GM12878 (cell line): ENCODE results near the gene GRM6. TPM values are rescaled to one million over a fixed set of nuclear protein-coding genes. Genes with fewer than 3 reads are reported as not detected.

Source experiments
- ATAC-seq: fragments of 200-7000 bp; cut with Tn5 transposase; 3 replicates; pipeline ENCODE4 v1.9.1; 2020; ENCODE audit warnings: mild to moderate bottlenecking, moderate library complexity
- BruUV-seq: library from RNA; stranded (reverse); fragments of 400-500 nt; replicated peaks from 2 replicates; lab custom pipeline; 2021; lab: Mats Ljungman, UMichigan
- CTCF ChIA-PET: fragments of 300-600 bp; sonication (Branson Sonifier 250); formaldehyde crosslinking; extraction: SDS; loops from one replicate; lab custom pipeline; 2021; ENCODE audit warnings: inconsistent platforms; lab: Yijun Ruan, JAX
- POLR2A ChIA-PET: fragments of 350-600 bp; formaldehyde crosslinking; extraction: SDS; loops from one replicate; lab custom pipeline; 2021; ENCODE audit warnings: inconsistent platforms; lab: Charles Lee
- RAD21 ChIA-PET: fragments of 300-600 bp; sonication (Branson Sonifier 250); formaldehyde crosslinking; loops from one replicate; lab custom pipeline; 2023; ENCODE audit warnings: antibody characterized with exemption; ENCODE audit not compliant: unreplicated experiment; lab: Charles Lee
- SMC1A ChIA-PET: fragments of 300-600 bp; sonication (Branson Sonifier 250); formaldehyde crosslinking; loops from one replicate; lab custom pipeline; 2023; ENCODE audit not compliant: unreplicated experiment, uncharacterized antibody; lab: Charles Lee
- DNase-seq: peaks from one replicate; pipeline ENCODE4 v3.0.0-alpha.2; 2011; ENCODE audit warnings: low read depth, low spot score
- FAIRE-seq: peaks from 3 replicates; lab custom pipeline; 2011; peaks lifted over from hg19 to GRCh38; lab: Jason Lieb, UNC
- H2AFZ ChIP-seq: 2 replicates; pipeline ENCODE4 v1.6.0; 2011; ENCODE audit warnings: low read depth, low read length, control low read depth; ENCODE audit not compliant: control insufficient read depth
- H3K27ac ChIP-seq: 2 replicates; pipeline ENCODE4 v1.5.1; 2011; ENCODE audit warnings: control low read depth; ENCODE audit not compliant: control insufficient read depth, insufficient read depth
- H3K27me3 ChIP-seq, 2 experiments: replicated peaks in 1 of 2; 2 replicates each; pipeline versions ENCODE4 v1.6.0 to v1.6.1; 2011; ENCODE audit warnings: low read length in 1 of 2; ENCODE audit not compliant: control insufficient read depth in 2 of 2, insufficient read depth in 2 of 2
- H3K36me3 ChIP-seq, 2 experiments: 2 replicates each; pipeline ENCODE4 v1.5.1; 2011; ENCODE audit warnings: low read length in 1 of 2; ENCODE audit not compliant: control insufficient read depth in 2 of 2, insufficient read depth in 2 of 2
- H3K4me1 ChIP-seq: 2 replicates; pipeline ENCODE4 v1.6.1; 2011; ENCODE audit warnings: mild to moderate bottlenecking, low read length, moderate library complexity, mixed read lengths; ENCODE audit not compliant: control insufficient read depth, insufficient read depth
- H3K4me2 ChIP-seq: 2 replicates; pipeline ENCODE4 v1.6.0; 2011; ENCODE audit warnings: control low read depth; ENCODE audit not compliant: control insufficient read depth, insufficient read depth
- H3K4me3 ChIP-seq: fragments of 200-600 bp; sonication (generic); 2 replicates; pipeline ENCODE4 v1.5.1; 2016
- H3K79me2 ChIP-seq: 2 replicates; pipeline ENCODE4 v1.6.0; 2011; ENCODE audit warnings: low read length; ENCODE audit not compliant: control insufficient read depth, insufficient read depth
- H3K9ac ChIP-seq: 2 replicates; pipeline ENCODE4 v1.8.0; 2011; ENCODE audit warnings: low read length, control low read depth, mixed read lengths; ENCODE audit not compliant: control insufficient read depth, insufficient read depth
- H3K9me3 ChIP-seq: replicated peaks from 3 replicates; pipeline ENCODE4 v1.5.1; 2011; ENCODE audit warnings: mild to moderate bottlenecking, low read length; ENCODE audit not compliant: control insufficient read depth, insufficient read depth
- H4K20me1 ChIP-seq: 2 replicates; pipeline ENCODE4 v1.6.0; 2011; ENCODE audit not compliant: control insufficient read depth, insufficient read depth
- ATF3 ChIP-seq: IDR thresholded peaks from 2 replicates; pipeline ENCODE4 v1.6.1; 2011; ENCODE audit warnings: low read depth, mild to moderate bottlenecking, low read length, moderate library complexity, borderline replicate concordance; ENCODE audit errors: extremely low read depth
- CEBPB ChIP-seq, 2 experiments: fragments of 150-350 bp in 1 of 2; IDR thresholded peaks; 2 replicates each; pipeline ENCODE4 v1.6.1; 2012 to 2014; ENCODE audit warnings: low read depth in 2 of 2, low read length in 2 of 2, borderline replicate concordance in 1 of 2, inconsistent platforms in 1 of 2
- CHD1 ChIP-seq: IDR thresholded peaks from 2 replicates; pipeline ENCODE4 v1.6.1; 2012; ENCODE audit warnings: low read depth, low read length, improper control_type of control experiment
- CHD4 ChIP-seq: fragments of 200-600 bp; sonication (generic); IDR thresholded peaks from 2 replicates; pipeline ENCODE4 v1.6.1; 2016; ENCODE audit warnings: mild to moderate bottlenecking
- ELK1 ChIP-seq: IDR thresholded peaks from 2 replicates; pipeline ENCODE4 v1.6.1; 2012; ENCODE audit warnings: low read depth, low read length, improper control_type of control experiment
- ESRRA ChIP-seq: IDR thresholded peaks from 2 replicates; pipeline ENCODE4 v1.6.1; 2012; ENCODE audit warnings: mild to moderate bottlenecking, low read length, improper control_type of control experiment
- EZH2 ChIP-seq: IDR thresholded peaks from 2 replicates; pipeline ENCODE4 v1.6.1; 2012; ENCODE audit warnings: low read depth, mild to moderate bottlenecking, control low read depth, inconsistent platforms, low read length, borderline replicate concordance; ENCODE audit not compliant: control insufficient read depth
- FOS ChIP-seq: IDR thresholded peaks from 3 replicates; pipeline ENCODE4 v1.6.1; 2011; ENCODE audit warnings: borderline replicate concordance; ENCODE audit not compliant: insufficient read length; ENCODE audit errors: extremely low read depth
- KLF5 ChIP-seq: fragments of 450-650 bp; IDR thresholded peaks from 2 replicates; pipeline ENCODE4 v1.6.1; 2014; ENCODE audit warnings: mild to moderate bottlenecking; ENCODE audit not compliant: partially characterized antibody
- MAX ChIP-seq: IDR thresholded peaks from 2 replicates; pipeline ENCODE4 v1.6.1; 2012; ENCODE audit warnings: low read depth, low read length, improper control_type of control experiment
- MTA2 ChIP-seq: fragments of 450-650 bp; IDR thresholded peaks from 2 replicates; pipeline ENCODE4 v1.6.1; 2016; ENCODE audit warnings: low read depth, mild to moderate bottlenecking, moderate library complexity
- NFYA ChIP-seq: IDR thresholded peaks from 2 replicates; pipeline ENCODE4 v1.6.1; 2011; ENCODE audit warnings: low read depth, mild to moderate bottlenecking, low read length, improper control_type of control experiment, borderline replicate concordance
- PML ChIP-seq: IDR thresholded peaks from 2 replicates; pipeline ENCODE4 v1.6.1; 2012; ENCODE audit warnings: low read length, inconsistent platforms
- POLR2AphosphoS2 ChIP-seq: IDR thresholded peaks from 2 replicates; pipeline ENCODE4 v1.6.1; 2011; ENCODE audit warnings: low read depth, mild to moderate bottlenecking, low read length, improper control_type of control experiment, moderate library complexity
- POU2F2 ChIP-seq: IDR thresholded peaks from 3 replicates; pipeline ENCODE4 v1.6.1; 2011; ENCODE audit warnings: low read depth, mild to moderate bottlenecking, low read length, borderline replicate concordance
- RBBP5 ChIP-seq: fragments of 200-600 bp; sonication (generic); conservative IDR thresholded peaks from 2 replicates; pipeline ENCODE4 v1.6.1; 2016
- RELA ChIP-seq: fragments of 450-650 bp; IDR thresholded peaks from 2 replicates; pipeline ENCODE4 v1.8.0; 2014; ENCODE audit warnings: borderline replicate concordance; ENCODE audit not compliant: partially characterized antibody
- SPI1 ChIP-seq: IDR thresholded peaks from 2 replicates; pipeline ENCODE4 v1.6.1; 2011; ENCODE audit warnings: low read depth, mild to moderate bottlenecking, low read length, moderate library complexity, borderline replicate concordance; ENCODE audit not compliant: insufficient read depth
- YBX1 ChIP-seq: fragments of 450-650 bp; IDR thresholded peaks from 2 replicates; pipeline ENCODE4 v1.6.1; 2016; ENCODE audit warnings: antibody characterized with exemption
- ZNF592 ChIP-seq: fragments of 450-650 bp; IDR thresholded peaks from 2 replicates; pipeline ENCODE4 v1.6.1; 2017; ENCODE audit warnings: mild to moderate bottlenecking, moderate library complexity
- WGBS: methylation state at CpG from one replicate; pipeline ENCODE4 v1.1.6; 2016; ENCODE audit warnings: low lambda C conversion rate; ENCODE audit not compliant: insufficient replicate concordance, insufficient coverage; ENCODE audit errors: missing lambda C conversion rate; 5-methylcytosine and 5-hydroxymethylcytosine counted together
- in situ Hi-C: fragments of 300-500 bp; cut with MboI; formaldehyde crosslinking; loops from 9 replicates; pipeline ENCODE4 v1.14.3; 2018; ENCODE audit warnings: mixed read lengths
- intact Hi-C: fragments of 100-400 bp; cut with micrococcal nuclease; formaldehyde crosslinking; loops from one replicate; pipeline ENCODE4 v1.14.2; 2022; ENCODE audit not compliant: unreplicated experiment
- polyA plus RNA-seq, 11 experiments: library from polyadenylated mRNA; depleted of rRNA in 4 of 11; unstranded in 6 of 11; stranded (reverse) in 5 of 11; fragments of >200 nt; fragmentation: Nextera tagmentation in 4 of 11; fragmentation: Illumina TruSeq in 1 of 11; extraction: Ambion mirVana in 4 of 11; extraction: Trizol in 1 of 11; gene quantifications; 1 replicate in 1 of 11; 2 replicates in 10 of 11; pipeline versions ENCODE4 v1.2.1 to v1.2.3, GENCODE V29; 2011 to 2016; ENCODE audit warnings: inconsistent platforms in 2 of 11, missing spikeins in 2 of 11, low read depth in 1 of 11
- total RNA-seq, 4 experiments: library from RNA; depleted of rRNA in 3 of 4; stranded (reverse); fragments of >200 nt in 3 of 4; fragmentation: Illumina TruSeq in 1 of 4; extraction: Trizol in 1 of 4; gene quantifications; 2 replicates each; pipeline versions ENCODE4 v1.2.1 to v1.2.3, GENCODE V29; 2013 to 2021

Gene GRM6
- total and polyA plus RNA-seq, 10 of the 15 experiments (the other 5 are each of a cell fraction or from before 2014, with no cell fraction given): not detected

GRCh38 chr5:178997191-178997590, 2.1 kb upstream of the GRM6 start (continued):
- TF ChIP-seq MAX (no peak), MTA2 (no peak), FOS (no peak), POU2F2 (no peak), ATF3 (no peak), NFYA (no peak), RELA (no peak), CHD1 (no peak), CEBPB (IDR thresholded peaks at IDR 0.05; ENCODE audit: borderline replicate concordance in 1 of 2, low read depth in 2 of 2, low read length in 2 of 2) (no peak)

GRCh38 chr5:178996156-178996555, 1.0 kb upstream of the GRM6 start:
- ChIA-PET RAD21 (no interaction called here), POLR2A (no interaction called here), SMC1A (no interaction called here), CTCF (no interaction called here)
- H3K4me2 ChIP-seq: no peak overlapping the region
- no peaks in the 10 kb centered on the region for H3K79me2 ChIP-seq
- FAIRE-seq: no peak
- H3K4me3 ChIP-seq: no peak overlapping the region
- in situ Hi-C loops: no loop called here
- WGBS: 9% methylated on average over 9 of the region's 11 CpGs
- ATAC-seq: no peak
- no TSS peak for BruUV-seq
- intact Hi-C loops: no loop called here
- H3K36me3 ChIP-seq: no peaks in the 10 kb centered on the region
- DNase-seq: no peak
- no peak overlapping the region for H3K9ac ChIP-seq
- no peaks in the 10 kb centered on the region; the same call in 2 of the 3 replicates for H3K9me3 ChIP-seq
- no peak overlapping the region for H2AFZ ChIP-seq
- no peaks in the 10 kb centered on the region for H4K20me1 ChIP-seq
- no peaks in the 10 kb centered on the region for H3K27me3 ChIP-seq
- H3K4me1 ChIP-seq: no peaks in the 10 kb centered on the region
- no peak overlapping the region for H3K27ac ChIP-seq
- TF ChIP-seq RBBP5: no peak
- TF ChIP-seq ESRRA: no peak
- no peak for TF ChIP-seq ZNF592
- TF ChIP-seq POLR2AphosphoS2: no peak
- TF ChIP-seq EZH2: no peak
- no peak for TF ChIP-seq CHD4
- no peak for TF ChIP-seq SPI1
- TF ChIP-seq YBX1: no peak
- TF ChIP-seq KLF5: no peak
- TF ChIP-seq ELK1: no peak
- TF ChIP-seq PML: no peak
